K562 (cell line): ENCODE results near the gene NYAP1. TPM values are rescaled to one million over a fixed set of nuclear protein-coding genes. Genes with fewer than 3 reads are reported as not detected.

Source experiments
- ARID1B ChIP-seq: fragments of 450-650 bp; IDR thresholded peaks from 2 replicates; pipeline ENCODE4 v1.6.1; 2016; ENCODE audit warnings: antibody characterized with exemption, mild to moderate bottlenecking, inconsistent platforms
- BCOR ChIP-seq: fragments of 450-650 bp; IDR thresholded peaks from 2 replicates; pipeline ENCODE4 v1.6.1; 2016
- CHCHD3 ChIP-seq: fragments of 250-450 bp; sonication (Bioruptor Pico); IDR thresholded peaks from 2 replicates; pipeline ENCODE4 v2.1.2; 2022; ENCODE audit warnings: mild to moderate bottlenecking
- FOS ChIP-seq: IDR thresholded peaks from 3 replicates; pipeline ENCODE4 v1.6.1; 2011; ENCODE audit not compliant: insufficient read length; ENCODE audit errors: extremely low read depth
- GTF2E2 ChIP-seq: fragments of 200-800 bp; sonication (Bioruptor generic); IDR thresholded peaks from 2 replicates; pipeline ENCODE4 v1.6.1; 2016; ENCODE audit warnings: missing genetic modification characterization, missing compliant biosample characterization
- NCOR1 ChIP-seq: fragments of 450-650 bp; IDR thresholded peaks from 2 replicates; pipeline ENCODE4 v1.6.1; 2016; ENCODE audit warnings: mild to moderate bottlenecking, moderate library complexity
- PML ChIP-seq: IDR thresholded peaks from 2 replicates; pipeline ENCODE4 v1.6.1; 2012; ENCODE audit warnings: low read length, inconsistent platforms
- POLR2AphosphoS2 ChIP-seq: IDR thresholded peaks from 2 replicates; pipeline ENCODE4 v1.6.1; 2012; ENCODE audit warnings: low read length, improper control_type of control experiment
- RFX5 ChIP-seq: IDR thresholded peaks from 2 replicates; pipeline ENCODE4 v1.6.1; 2011; ENCODE audit warnings: low read depth, mild to moderate bottlenecking, improper control_type of control experiment, low read length
- SMAD4 ChIP-seq: fragments of 250-450 bp; sonication (Bioruptor Pico); conservative IDR thresholded peaks from 2 replicates; pipeline ENCODE4 v1.8.0; 2021; ENCODE audit warnings: inconsistent platforms, mild to moderate bottlenecking, moderate library complexity
- SRSF3 ChIP-seq: fragments of 200-400 bp; formaldehyde crosslinking; IDR thresholded peaks from 2 replicates; pipeline ENCODE4 v1.6.1; 2016; ENCODE audit warnings: mild to moderate bottlenecking, low read length, moderate library complexity; ENCODE audit not compliant: insufficient read depth
- TFAM ChIP-seq: fragments of 250-450 bp; sonication (Bioruptor Pico); conservative IDR thresholded peaks from 2 replicates; pipeline ENCODE4 v1.5.0; 2021; ENCODE audit warnings: mild to moderate bottlenecking, moderate library complexity
- ZBTB17 ChIP-seq: fragments of 450-650 bp; formaldehyde crosslinking; IDR thresholded peaks from 2 replicates; pipeline ENCODE4 v1.4.0; 2020; ENCODE audit warnings: mild to moderate bottlenecking
- ZFX ChIP-seq: sonication (generic); formaldehyde crosslinking; IDR thresholded peaks from 2 replicates; pipeline ENCODE4 v1.8.0; 2022; ENCODE audit warnings: mild to moderate bottlenecking, missing genetic modification reagents, moderate library complexity
- ZNF217 ChIP-seq: sonication (generic); formaldehyde crosslinking; IDR thresholded peaks from 2 replicates; pipeline ENCODE4 v1.8.0; 2022; ENCODE audit warnings: mild to moderate bottlenecking, missing genetic modification reagents
- ZNF77 ChIP-seq: fragments of 250-450 bp; sonication (Bioruptor Pico); IDR thresholded peaks from 2 replicates; pipeline ENCODE4 v1.5.0; 2020
- polyA plus RNA-seq, 8 experiments: library from polyadenylated mRNA; depleted of rRNA in 4 of 8; stranded (reverse) in 5 of 8; unstranded in 3 of 8; fragments of >200 nt; fragmentation: Nextera tagmentation in 2 of 8; fragmentation: Illumina TruSeq in 1 of 8; extraction: Ambion mirVana in 2 of 8; extraction: Trizol in 1 of 8; gene quantifications; 2 replicates each; pipeline versions ENCODE4 v1.2.1 to v1.2.3, GENCODE V29; 2011 to 2014; ENCODE audit warnings: inconsistent platforms in 1 of 8, missing spikeins in 1 of 8
- total RNA-seq, 7 experiments: library from RNA; depleted of rRNA in 6 of 7; stranded (reverse); fragments of >200 nt in 6 of 7; fragmentation: Illumina TruSeq in 2 of 7; extraction: Trizol in 2 of 7; gene quantifications; 2 replicates each; pipeline versions ENCODE4 v1.2.1 to v1.2.3, GENCODE V29; 2011 to 2021; ENCODE audit warnings: low replicate concordance in 1 of 7
- TF ChIP-seq, protein P1 (sequence below): fragments of 450-650 bp; conservative IDR thresholded peaks from 2 replicates; pipeline ENCODE4 v1.6.1; 2016; ENCODE audit warnings: missing genetic modification characterization, low read depth, mild to moderate bottlenecking, control low read depth, missing compliant biosample characterization
- TF ChIP-seq, protein P2 (sequence below): sonication (generic); formaldehyde crosslinking; IDR thresholded peaks from 2 replicates; pipeline ENCODE4 v1.8.0; 2023; ENCODE audit warnings: mild to moderate bottlenecking, missing genetic modification reagents
- TF ChIP-seq, protein P3 (sequence below): fragments of 450-650 bp; formaldehyde crosslinking; IDR thresholded peaks from 2 replicates; pipeline ENCODE4 v1.4.0; 2022; ENCODE audit warnings: missing genetic modification characterization
- TF ChIP-seq, protein P4 (sequence below): fragments of 250-450 bp; sonication (Bioruptor Pico); IDR thresholded peaks from 2 replicates; pipeline ENCODE4 v1.4.0; 2020; ENCODE audit warnings: mild to moderate bottlenecking, moderate library complexity

NYAP1 gene
- total and polyA plus RNA-seq, 9 of the 15 experiments (the other 6 are each of a cell fraction or from before 2014, with no cell fraction given) = 0.11 to 0.88 (median 0.22) TPM; not detected in 2

DNA sequence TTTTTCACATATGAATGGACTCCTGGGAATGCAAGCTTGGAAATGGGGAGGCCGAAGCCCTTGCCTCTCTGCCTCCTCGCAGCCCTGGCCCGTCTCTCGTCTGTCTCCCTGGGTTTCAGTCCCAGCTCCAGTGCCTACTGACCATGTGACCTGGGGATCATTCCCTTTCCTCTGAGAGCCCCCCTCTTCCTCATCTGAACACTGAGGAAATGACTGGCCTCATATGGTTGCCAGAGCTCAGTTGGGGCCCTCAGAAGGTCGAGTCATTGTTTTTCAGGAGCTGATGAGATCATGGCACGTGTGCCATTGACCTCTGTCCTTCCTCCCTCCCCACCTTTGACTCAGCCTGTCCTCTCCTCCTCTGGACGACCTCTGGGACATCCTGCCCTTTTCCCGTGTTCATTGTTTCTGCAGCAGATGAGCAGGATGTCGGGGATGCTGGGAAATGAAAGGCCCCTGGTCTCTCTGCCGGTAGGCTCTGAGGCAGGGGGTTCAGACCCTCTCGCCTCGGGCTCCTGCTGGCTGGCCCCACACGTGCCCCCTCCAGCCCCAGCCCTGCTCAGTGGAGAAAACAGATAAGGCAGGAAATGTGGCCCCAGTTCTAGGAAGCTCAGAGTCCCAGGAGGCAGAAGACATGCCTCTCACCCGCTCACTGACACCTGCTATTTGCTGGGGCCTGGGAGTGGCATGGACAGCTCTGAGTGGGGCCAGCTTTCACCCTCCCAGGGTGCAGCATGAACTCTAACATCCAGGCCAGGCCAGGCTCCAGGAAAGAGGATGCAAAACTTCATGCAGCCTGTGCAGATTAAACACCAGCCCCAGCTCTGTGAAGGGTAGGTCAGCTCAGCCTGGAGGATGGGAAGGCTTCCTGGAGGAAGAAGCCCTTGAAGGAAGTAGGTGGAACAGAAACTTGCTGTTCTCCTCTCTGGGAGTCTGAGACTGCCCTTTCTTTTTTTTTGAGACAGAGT is 39.1 kb upstream of the NYAP1 start (continued):
- TF ChIP-seq, protein P1, sequence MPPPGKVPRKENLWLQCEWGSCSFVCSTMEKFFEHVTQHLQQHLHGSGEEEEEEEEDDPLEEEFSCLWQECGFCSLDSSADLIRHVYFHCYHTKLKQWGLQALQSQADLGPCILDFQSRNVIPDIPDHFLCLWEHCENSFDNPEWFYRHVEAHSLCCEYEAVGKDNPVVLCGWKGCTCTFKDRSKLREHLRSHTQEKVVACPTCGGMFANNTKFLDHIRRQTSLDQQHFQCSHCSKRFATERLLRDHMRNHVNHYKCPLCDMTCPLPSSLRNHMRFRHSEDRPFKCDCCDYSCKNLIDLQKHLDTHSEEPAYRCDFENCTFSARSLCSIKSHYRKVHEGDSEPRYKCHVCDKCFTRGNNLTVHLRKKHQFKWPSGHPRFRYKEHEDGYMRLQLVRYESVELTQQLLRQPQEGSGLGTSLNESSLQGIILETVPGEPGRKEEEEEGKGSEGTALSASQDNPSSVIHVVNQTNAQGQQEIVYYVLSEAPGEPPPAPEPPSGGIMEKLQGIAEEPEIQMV (tag) = 0 out of 2 replicates have a peak, but pooled peaks have one; percentile 17
- TF ChIP-seq TFAM (CRISPR knock-in tag) (no peak), ARID1B (peak; percentile 91), SRSF3 (no peak), BCOR (peak; percentile 71), PML (no peak), POLR2AphosphoS2 (no peak), ZBTB17 (peak; percentile 72; the same call in 1 of the 2 replicates), NCOR1 (peak; percentile 80), RFX5 (no peak), ZNF217 (CRISPR knock-in tag) (no peak), GTF2E2 (tag) (peak; percentile 41; the same call in 1 of the 2 replicates), CHCHD3 (CRISPR knock-in tag) (0 out of 2 replicates have a peak, but pooled peaks have one; percentile 16), SMAD4 (CRISPR knock-in tag) (peak; percentile 95), ZNF77 (CRISPR knock-in tag) (no peak), ZFX (CRISPR knock-in tag) (peak; percentile 71), FOS (no peak)
- TF ChIP-seq, protein P2, sequence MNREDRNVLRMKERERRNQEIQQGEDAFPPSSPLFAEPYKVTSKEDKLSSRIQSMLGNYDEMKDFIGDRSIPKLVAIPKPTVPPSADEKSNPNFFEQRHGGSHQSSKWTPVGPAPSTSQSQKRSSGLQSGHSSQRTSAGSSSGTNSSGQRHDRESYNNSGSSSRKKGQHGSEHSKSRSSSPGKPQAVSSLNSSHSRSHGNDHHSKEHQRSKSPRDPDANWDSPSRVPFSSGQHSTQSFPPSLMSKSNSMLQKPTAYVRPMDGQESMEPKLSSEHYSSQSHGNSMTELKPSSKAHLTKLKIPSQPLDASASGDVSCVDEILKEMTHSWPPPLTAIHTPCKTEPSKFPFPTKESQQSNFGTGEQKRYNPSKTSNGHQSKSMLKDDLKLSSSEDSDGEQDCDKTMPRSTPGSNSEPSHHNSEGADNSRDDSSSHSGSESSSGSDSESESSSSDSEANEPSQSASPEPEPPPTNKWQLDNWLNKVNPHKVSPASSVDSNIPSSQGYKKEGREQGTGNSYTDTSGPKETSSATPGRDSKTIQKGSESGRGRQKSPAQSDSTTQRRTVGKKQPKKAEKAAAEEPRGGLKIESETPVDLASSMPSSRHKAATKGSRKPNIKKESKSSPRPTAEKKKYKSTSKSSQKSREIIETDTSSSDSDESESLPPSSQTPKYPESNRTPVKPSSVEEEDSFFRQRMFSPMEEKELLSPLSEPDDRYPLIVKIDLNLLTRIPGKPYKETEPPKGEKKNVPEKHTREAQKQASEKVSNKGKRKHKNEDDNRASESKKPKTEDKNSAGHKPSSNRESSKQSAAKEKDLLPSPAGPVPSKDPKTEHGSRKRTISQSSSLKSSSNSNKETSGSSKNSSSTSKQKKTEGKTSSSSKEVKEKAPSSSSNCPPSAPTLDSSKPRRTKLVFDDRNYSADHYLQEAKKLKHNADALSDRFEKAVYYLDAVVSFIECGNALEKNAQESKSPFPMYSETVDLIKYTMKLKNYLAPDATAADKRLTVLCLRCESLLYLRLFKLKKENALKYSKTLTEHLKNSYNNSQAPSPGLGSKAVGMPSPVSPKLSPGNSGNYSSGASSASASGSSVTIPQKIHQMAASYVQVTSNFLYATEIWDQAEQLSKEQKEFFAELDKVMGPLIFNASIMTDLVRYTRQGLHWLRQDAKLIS (CRISPR knock-in tag) = no peak; the same call in 1 of the 2 replicates
- TF ChIP-seq, protein P3, sequence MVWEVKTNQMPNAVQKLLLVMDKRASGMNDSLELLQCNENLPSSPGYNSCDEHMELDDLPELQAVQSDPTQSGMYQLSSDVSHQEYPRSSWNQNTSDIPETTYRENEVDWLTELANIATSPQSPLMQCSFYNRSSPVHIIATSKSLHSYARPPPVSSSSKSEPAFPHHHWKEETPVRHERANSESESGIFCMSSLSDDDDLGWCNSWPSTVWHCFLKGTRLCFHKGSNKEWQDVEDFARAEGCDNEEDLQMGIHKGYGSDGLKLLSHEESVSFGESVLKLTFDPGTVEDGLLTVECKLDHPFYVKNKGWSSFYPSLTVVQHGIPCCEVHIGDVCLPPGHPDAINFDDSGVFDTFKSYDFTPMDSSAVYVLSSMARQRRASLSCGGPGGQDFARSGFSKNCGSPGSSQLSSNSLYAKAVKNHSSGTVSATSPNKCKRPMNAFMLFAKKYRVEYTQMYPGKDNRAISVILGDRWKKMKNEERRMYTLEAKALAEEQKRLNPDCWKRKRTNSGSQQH (CRISPR knock-in tag) = no peak; the same call in 1 of the 2 replicates
- TF ChIP-seq, protein P4, sequence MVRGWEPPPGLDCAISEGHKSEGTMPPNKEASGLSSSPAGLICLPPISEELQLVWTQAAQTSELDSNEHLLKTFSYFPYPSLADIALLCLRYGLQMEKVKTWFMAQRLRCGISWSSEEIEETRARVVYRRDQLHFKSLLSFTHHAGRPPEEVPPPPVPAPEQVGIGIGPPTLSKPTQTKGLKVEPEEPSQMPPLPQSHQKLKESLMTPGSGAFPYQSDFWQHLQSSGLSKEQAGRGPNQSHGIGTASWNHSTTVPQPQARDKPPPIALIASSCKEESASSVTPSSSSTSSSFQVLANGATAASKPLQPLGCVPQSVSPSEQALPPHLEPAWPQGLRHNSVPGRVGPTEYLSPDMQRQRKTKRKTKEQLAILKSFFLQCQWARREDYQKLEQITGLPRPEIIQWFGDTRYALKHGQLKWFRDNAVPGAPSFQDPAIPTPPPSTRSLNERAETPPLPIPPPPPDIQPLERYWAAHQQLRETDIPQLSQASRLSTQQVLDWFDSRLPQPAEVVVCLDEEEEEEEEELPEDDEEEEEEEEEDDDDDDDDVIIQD (CRISPR knock-in tag) = no peak
